Neural progenitor cell (in vitro differentiated cells): Measurements from ENCODE around the gene ZGPAT. TPM values are rescaled to one million over a fixed set of nuclear protein-coding genes. Genes with fewer than 3 reads are reported as not detected.

Experiments used
- DNase-seq: peaks from one replicate; pipeline ENCODE4 v3.0.0-alpha.2; 2016; ENCODE audit warnings: low spot score
- H2AFZ ChIP-seq: fragments of 200-600 bp; sonication (generic); replicated peaks from 2 replicates; pipeline ENCODE4 v1.6.1; 2016; ENCODE audit warnings: antibody characterized with exemption
- H3F3A ChIP-seq: fragments of 200-600 bp; sonication (generic); 2 replicates; pipeline ENCODE4 v1.6.1; 2016; ENCODE audit warnings: antibody characterized with exemption, low read depth
- H3K27ac ChIP-seq: fragments of 200-600 bp; sonication (generic); 2 replicates; pipeline ENCODE4 v1.5.1; 2016; ENCODE audit warnings: mild to moderate bottlenecking
- H3K27me3 ChIP-seq: fragments of 200-600 bp; sonication (generic); 2 replicates; pipeline ENCODE4 v1.6.1; 2016; ENCODE audit warnings: mild to moderate bottlenecking, moderate library complexity
- H3K36me3 ChIP-seq: fragments of 200-600 bp; sonication (generic); 2 replicates; pipeline ENCODE4 v1.5.1; 2016
- H3K4me1 ChIP-seq: fragments of 200-600 bp; sonication (generic); 2 replicates; pipeline ENCODE4 v1.6.1; 2016; ENCODE audit warnings: mixed run types
- H3K4me2 ChIP-seq: fragments of 200-600 bp; sonication (generic); 2 replicates; pipeline ENCODE4 v1.6.1; 2016
- H3K4me3 ChIP-seq: fragments of 200-600 bp; sonication (generic); 2 replicates; pipeline ENCODE4 v1.5.1; 2016
- H3K79me2 ChIP-seq: fragments of 200-600 bp; sonication (generic); 2 replicates; pipeline ENCODE4 v1.6.1; 2016; ENCODE audit warnings: low read depth
- H3K9ac ChIP-seq: fragments of 200-600 bp; sonication (generic); 2 replicates; pipeline ENCODE4 v1.6.1; 2016
- H3K9me3 ChIP-seq: fragments of 200-600 bp; sonication (generic); 2 replicates; pipeline ENCODE4 v1.5.1; 2016; ENCODE audit warnings: low read depth
- H4K20me1 ChIP-seq: fragments of 200-600 bp; sonication (generic); 2 replicates; pipeline ENCODE4 v1.6.1; 2016; ENCODE audit warnings: low read depth
- H3K27ac Mint-ChIP-seq: 3 replicates; pipeline ENCODE4 v1.8.0; 2021; ENCODE audit warnings: mixed read lengths
- H3K27me3 Mint-ChIP-seq: 2 replicates; pipeline ENCODE4 v1.8.0; 2022; ENCODE audit warnings: low read depth, mild to moderate bottlenecking, inconsistent platforms, moderate library complexity, mixed read lengths; ENCODE audit not compliant: insufficient read depth
- H3K36me3 Mint-ChIP-seq: 3 replicates; pipeline ENCODE4 v1.8.0; 2021; ENCODE audit warnings: mixed read lengths
- H3K4me1 Mint-ChIP-seq: 3 replicates; pipeline ENCODE4 v1.8.0; 2021; ENCODE audit warnings: mixed read lengths
- H3K4me3 Mint-ChIP-seq: 3 replicates; pipeline ENCODE4 v1.8.0; 2021; ENCODE audit warnings: mild to moderate bottlenecking, moderate library complexity, mixed read lengths
- H3K9me3 Mint-ChIP-seq: 3 replicates; pipeline ENCODE4 v1.8.0; 2020; ENCODE audit warnings: mixed read lengths
- CTCF ChIP-seq: fragments of 200-600 bp; sonication (generic); IDR thresholded peaks from 2 replicates; pipeline ENCODE4 v1.5.1; 2017; ENCODE audit warnings: antibody characterized with exemption, mild to moderate bottlenecking
- EZH2 ChIP-seq: fragments of 200-600 bp; sonication (generic); IDR thresholded peaks from 2 replicates; pipeline ENCODE4 v1.6.1; 2017; ENCODE audit warnings: antibody characterized with exemption, mild to moderate bottlenecking, moderate library complexity
- EZH2phosphoT487 ChIP-seq: fragments of 200-600 bp; sonication (generic); IDR thresholded peaks from 2 replicates; pipeline ENCODE4 v1.6.1; 2017; ENCODE audit warnings: antibody characterized with exemption
- small RNA-seq: library from RNA; depleted of rRNA; stranded (forward); fragments of <200 nt; gene quantifications from one replicate; pipeline ENCODE3, GENCODE V24; 2015
- total RNA-seq: library from RNA; depleted of rRNA; stranded (reverse); fragments of >200 nt; gene quantifications from 2 replicates; pipeline ENCODE4 v1.2.3, GENCODE V29; 2015; ENCODE audit warnings: low replicate concordance

ZGPAT gene
- total RNA-seq, 1 donor from 2014 or later = 8.2 TPM

DNA sequence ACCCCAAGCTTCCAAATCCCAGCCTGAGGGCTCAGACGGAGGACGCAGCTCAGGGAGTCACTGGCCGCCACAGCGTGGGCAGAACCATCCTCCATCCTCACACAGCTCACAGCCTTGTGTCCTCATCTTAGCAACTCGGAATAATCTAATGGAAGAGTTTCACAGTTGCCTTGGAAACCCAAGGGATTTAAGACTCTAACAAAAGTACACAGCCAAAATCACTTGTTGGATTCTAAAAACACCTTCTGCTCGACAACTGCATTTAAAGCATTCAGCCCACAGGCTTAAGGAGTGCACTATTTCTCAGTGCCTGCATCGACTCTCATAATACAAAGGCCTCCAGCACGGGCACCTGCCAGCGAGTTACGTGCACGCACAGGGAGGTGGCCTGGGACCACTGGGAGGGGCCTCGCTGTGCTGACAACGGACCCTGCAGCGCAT, 77.9 kb downstream of the ZGPAT start:
- Mint-ChIP-seq H3K36me3 (peaks cover 2% of the 10 kb centered on the region), H3K4me3 (peak overlapping the region; percentile 70), H3K4me1 (peaks cover 27% of the 10 kb centered on the region), H3K9me3 (no peaks in the 10 kb centered on the region), H3K27ac (peak overlapping the region; percentile 93), H3K27me3 (peaks cover 5% of the 10 kb centered on the region)
- Histone ChIP-seq H3K9ac (no peak overlapping the region), H3K36me3 (no peaks in the 10 kb centered on the region), H4K20me1 (peaks cover 3% of the 10 kb centered on the region), H3K9me3 (no peaks in the 10 kb centered on the region), H3K27ac (no peak overlapping the region), H3F3A (peaks cover 10% of the 10 kb centered on the region), H3K79me2 (no peaks in the 10 kb centered on the region), H3K27me3 (no peaks in the 10 kb centered on the region), H2AFZ (no peak overlapping the region), H3K4me2 (peak overlapping the region; percentile 34), H3K4me3 (no peak overlapping the region), H3K4me1 (peaks cover 8% of the 10 kb centered on the region)
- no peak for TF ChIP-seq CTCF
- no peak for TF ChIP-seq EZH2
- TF ChIP-seq EZH2phosphoT487 = no peak
- DNase-seq = peak; percentile 46

Small RNAs within 50 kb of the gene (small RNA-seq; reads per million reads assigned to genes)
- gene LIME1 (not detected), gene TNFRSF6B (not detected)

Other genes starting within 250 kb of the ZGPAT start
- gene KCNQ2, start 235.4 kb upstream of the ZGPAT start, total RNA-seq = 39.5 and 106 TPM in 2 replicates
- gene EEF1A2, start 209.0 kb upstream of the ZGPAT start, total RNA-seq = 0.54 and 1.5 TPM in 2 replicates
- 4.1 and 82.2 TPM in 2 replicates for gene PPDPF, start 187.3 kb upstream of the ZGPAT start, total RNA-seq
- not detected in 2 replicates for gene PTK6, start 170.7 kb upstream of the ZGPAT start, total RNA-seq
- not detected in 2 replicates for gene SRMS, start 160.3 kb upstream of the ZGPAT start, total RNA-seq
- 0.39 and 9.0 TPM in 2 replicates for gene FNDC11, start 153.9 kb upstream of the ZGPAT start, total RNA-seq
- 2.9 and 17.7 TPM in 2 replicates for gene HELZ2, start 133.8 kb upstream of the ZGPAT start, total RNA-seq
- 8.0 and 18.6 TPM in 2 replicates for gene GMEB2, start 80.9 kb upstream of the ZGPAT start, total RNA-seq
- 3.3 and 6.1 TPM in 2 replicates for gene STMN3, start 54.6 kb upstream of the ZGPAT start, total RNA-seq
- gene RTEL1, start 49.7 kb upstream of the ZGPAT start, total RNA-seq = 6.0 and 16.7 TPM in 2 replicates
- gene TNFRSF6B, start 11.4 kb upstream of the ZGPAT start, total RNA-seq = 0.25 TPM in 1 of 2 replicates, not detected in the other
- 18.3 and 32.6 TPM in 2 replicates for gene ARFRP1, start 63 bp upstream of the ZGPAT start, total RNA-seq
- gene LIME1, start 28.6 kb downstream of the ZGPAT start, total RNA-seq = 0.47 and 10.9 TPM in 2 replicates
- 12.0 and 58.0 TPM in 2 replicates for gene SLC2A4RG, start 31.7 kb downstream of the ZGPAT start, total RNA-seq
- 8.1 and 13.9 TPM in 2 replicates for gene ZBTB46, start 123.2 kb downstream of the ZGPAT start, total RNA-seq
- gene ABHD16B, start 153.5 kb downstream of the ZGPAT start, total RNA-seq = not detected in 2 replicates
- gene TPD52L2, start 157.2 kb downstream of the ZGPAT start, total RNA-seq = 66.6 and 80.1 TPM in 2 replicates
- 17.2 and 37.9 TPM in 2 replicates for gene DNAJC5, start 187.1 kb downstream of the ZGPAT start, total RNA-seq
- 10.8 and 22.7 TPM in 2 replicates for gene UCKL1, start 248.4 kb downstream of the ZGPAT start, total RNA-seq